Activated CD8-positive, alpha-beta memory T cell treated with anti-CD3 and anti-CD28 coated beads for 36 hours (primary cell): ENCODE data around the gene MSX2. TPM values are rescaled to one million over a fixed set of nuclear protein-coding genes. Genes with fewer than 3 reads are reported as not detected.

ENCODE experiments used
- CTCF ChIA-PET: fragments of 350-600 bp; sonication (Branson Sonifier 250); formaldehyde crosslinking; loops from one replicate; lab custom pipeline; 2021; ENCODE audit warnings: antibody characterized with exemption; lab: Charles Lee
- POLR2A ChIA-PET: fragments of 350-600 bp; sonication (Branson Sonifier 250); formaldehyde crosslinking; loops from one replicate; lab custom pipeline; 2021; ENCODE audit warnings: antibody characterized with exemption; lab: Charles Lee
- total RNA-seq, 2 experiments: library from RNA; stranded (reverse); gene quantifications; one replicate each; pipeline ENCODE4 v1.2.3, GENCODE V29; 2021

Gene MSX2
- total RNA-seq, 2 experiments from 2014 or later = not detected

GRCh38 chr5:174715804-174716203, 8.6 kb upstream of the MSX2 start:
- CTCF ChIA-PET = no interaction called here
- POLR2A ChIA-PET = no interaction called here

- ChIA-PET CTCF (no interaction called here), POLR2A (no interaction called here)
These were observed 6.4 kb upstream of the MSX2 start for GRCh38 chr5:174717826-174718455.

- CTCF ChIA-PET = no interaction called here
- POLR2A ChIA-PET = no interaction called here
These were observed 5.3 kb upstream of the MSX2 start for GRCh38 chr5:174718880-174719610.

GRCh38 chr5:174719793-174720611, 4.4 kb upstream of the MSX2 start:
- ChIA-PET POLR2A (no interaction called here), CTCF (no interaction called here)

GRCh38 chr5:174720612-174721529, 3.5 kb upstream of the MSX2 start:
- POLR2A ChIA-PET = no interaction called here

GRCh38 chr5:174721530-174722432, 2.6 kb upstream of the MSX2 start:
- ChIA-PET CTCF (no interaction called here), POLR2A (no interaction called here)

More at GRCh38 chr5:174720612-174721529, 3.5 kb upstream of the MSX2 start:
- CTCF ChIA-PET = no interaction called here

GRCh38 chr5:174722500-174722899, 1.9 kb upstream of the MSX2 start:
- POLR2A ChIA-PET = no interaction called here
- CTCF ChIA-PET = no interaction called here

DNA sequence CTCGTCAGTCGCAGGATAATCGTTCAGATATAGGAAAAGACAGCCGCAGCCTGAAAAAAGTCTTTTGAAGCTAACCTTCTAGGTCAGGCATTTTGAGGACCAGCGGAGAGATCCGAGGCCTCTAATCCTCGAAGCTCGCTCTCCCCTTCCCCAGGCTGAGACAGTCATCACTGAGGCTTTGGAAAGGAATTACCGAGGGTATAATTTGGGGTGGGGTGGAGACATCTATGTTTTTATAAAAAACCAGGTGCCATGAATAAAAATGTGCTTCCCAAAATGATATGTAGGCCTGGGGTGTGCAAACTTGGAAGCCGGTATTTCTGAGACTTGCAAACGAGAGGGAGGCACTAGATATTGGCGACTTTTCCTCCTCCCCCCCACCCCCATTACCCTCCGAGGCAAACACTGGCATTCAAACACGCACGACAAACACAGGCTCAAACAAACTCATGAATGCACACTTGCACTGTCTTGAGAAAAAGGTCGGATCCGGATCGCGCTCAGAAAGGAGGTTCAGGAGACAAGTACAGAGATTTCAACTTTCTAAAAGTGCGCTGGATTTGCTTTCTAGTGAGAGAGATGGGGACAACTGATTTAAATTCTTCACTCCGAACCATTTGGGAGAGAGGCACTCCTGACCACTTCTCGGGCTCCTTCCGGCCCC, 935 bp upstream of the MSX2 start:
- CTCF ChIA-PET = no interaction called here
- POLR2A ChIA-PET = no interaction called here

DNA sequence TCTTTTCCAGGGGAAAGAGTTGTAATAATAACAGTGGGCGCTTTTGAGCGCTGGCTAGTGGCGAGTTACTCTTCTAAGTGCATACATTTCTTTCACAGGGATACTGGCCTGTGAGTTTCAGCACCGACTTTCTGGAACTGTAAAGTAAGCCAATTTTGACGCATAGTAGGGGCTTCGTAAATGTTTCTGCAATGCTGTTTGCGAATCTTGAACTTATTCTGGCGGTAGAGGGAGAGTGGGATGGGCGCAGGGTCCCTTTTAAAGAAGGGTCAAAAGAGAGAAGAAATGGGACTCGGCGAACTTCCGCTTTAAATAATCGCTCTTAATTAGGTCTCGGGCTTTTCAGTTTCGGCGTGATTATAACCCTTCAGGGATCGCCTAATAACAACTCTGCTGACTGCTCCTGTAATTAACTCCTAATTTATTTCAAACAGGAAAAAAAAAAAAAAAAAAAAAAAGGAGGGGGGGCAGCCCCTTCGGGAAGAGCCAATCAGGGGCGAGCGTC, 351 bp upstream of the MSX2 start:
- POLR2A ChIA-PET = interaction anchor here (0.6 kb wide), 1 partner anchor 13 kb away, joined by 3 read pairs; no protein-coding TSS in a partner anchor
- CTCF ChIA-PET = interaction anchor here (0.6 kb wide), 1 partner anchor 295 kb away, joined by 3 read pairs; no protein-coding TSS in a partner anchor

DNA sequence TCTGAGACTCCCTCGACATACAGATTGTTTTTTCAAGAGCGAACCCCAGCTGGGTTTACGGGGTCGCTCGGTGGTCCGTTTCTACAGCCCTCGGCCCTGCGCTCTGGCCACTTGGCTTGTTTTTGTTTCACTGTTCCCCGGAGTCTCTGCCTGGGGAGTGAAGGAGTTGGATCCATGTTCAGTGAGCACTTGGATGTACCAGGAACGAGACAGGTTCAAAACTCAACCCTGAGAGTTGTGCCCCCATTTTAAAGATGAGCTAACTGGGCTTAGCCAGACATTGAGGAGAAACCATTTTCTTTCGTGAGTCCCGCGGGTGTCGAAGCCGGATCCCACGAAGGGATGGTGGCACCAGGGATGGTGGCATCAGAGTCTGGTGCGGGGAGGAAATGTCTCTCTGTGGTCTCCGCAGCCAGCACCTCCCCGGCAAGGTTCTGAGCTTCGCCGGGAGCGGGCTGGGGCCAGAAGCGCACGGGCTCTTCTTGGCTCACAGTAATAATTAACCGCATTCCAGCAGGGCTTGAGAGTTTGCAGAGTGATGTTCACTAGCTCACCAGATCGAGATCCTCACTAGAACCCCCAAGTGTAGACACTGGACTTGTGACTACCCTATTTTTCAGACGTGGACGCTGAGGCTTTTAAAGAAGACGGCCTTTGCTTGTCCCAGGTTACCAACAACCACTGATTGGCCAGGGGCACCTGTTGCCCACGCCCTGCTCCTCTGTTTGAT, 1.0 kb downstream of the MSX2 start:
- POLR2A ChIA-PET = no interaction called here
- CTCF ChIA-PET = no interaction called here

- POLR2A ChIA-PET = no interaction called here
- CTCF ChIA-PET = no interaction called here
These were observed 1.7 kb downstream of the MSX2 start for GRCh38 chr5:174725991-174726601.

DNA sequence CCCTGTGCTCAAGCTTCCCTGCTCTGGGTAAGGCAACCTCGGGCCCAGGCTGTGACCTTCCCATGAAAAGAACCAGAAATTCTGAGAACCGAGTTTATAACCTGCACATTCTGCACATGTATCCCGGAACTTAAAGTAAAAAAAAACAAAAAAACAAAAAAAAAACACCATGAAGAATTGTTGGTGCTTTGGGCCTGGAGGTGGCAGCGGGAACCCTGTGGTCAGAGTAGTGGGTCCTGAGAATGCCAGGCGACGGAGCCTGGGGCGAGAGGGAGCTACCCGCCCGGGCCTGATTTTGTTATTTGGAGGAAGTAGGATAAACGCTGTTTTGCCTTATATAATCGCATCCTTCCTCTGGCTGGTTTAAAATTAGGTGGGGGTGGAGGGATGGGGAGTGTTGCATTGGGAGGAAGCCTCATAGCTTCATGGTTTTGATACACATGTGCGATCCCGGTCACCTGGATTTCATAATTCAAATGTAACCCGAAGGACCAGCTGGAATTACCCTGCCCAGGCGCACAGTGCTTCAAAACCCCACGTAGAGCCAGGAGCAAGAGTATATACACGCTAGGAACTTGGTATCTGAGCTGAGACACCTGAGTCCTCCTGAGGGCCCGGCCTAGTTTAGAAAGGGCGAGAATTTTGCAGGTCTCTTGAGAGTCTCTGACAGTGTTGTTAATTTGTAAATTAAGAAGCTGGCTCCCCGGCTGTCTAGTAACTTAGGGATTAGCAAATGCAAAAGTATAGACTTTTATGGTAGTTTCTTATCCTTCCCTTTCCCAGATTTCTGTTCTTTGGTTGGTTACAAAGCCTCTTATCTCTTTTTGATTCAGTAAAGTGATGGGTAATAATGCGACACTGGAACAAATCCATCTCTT, 2.8 kb downstream of the MSX2 start:
- CTCF ChIA-PET = interaction anchor here (0.6 kb wide), 1 partner anchor 35 kb away, joined by 3 read pairs; no protein-coding TSS in a partner anchor
- POLR2A ChIA-PET = no interaction called here

DNA sequence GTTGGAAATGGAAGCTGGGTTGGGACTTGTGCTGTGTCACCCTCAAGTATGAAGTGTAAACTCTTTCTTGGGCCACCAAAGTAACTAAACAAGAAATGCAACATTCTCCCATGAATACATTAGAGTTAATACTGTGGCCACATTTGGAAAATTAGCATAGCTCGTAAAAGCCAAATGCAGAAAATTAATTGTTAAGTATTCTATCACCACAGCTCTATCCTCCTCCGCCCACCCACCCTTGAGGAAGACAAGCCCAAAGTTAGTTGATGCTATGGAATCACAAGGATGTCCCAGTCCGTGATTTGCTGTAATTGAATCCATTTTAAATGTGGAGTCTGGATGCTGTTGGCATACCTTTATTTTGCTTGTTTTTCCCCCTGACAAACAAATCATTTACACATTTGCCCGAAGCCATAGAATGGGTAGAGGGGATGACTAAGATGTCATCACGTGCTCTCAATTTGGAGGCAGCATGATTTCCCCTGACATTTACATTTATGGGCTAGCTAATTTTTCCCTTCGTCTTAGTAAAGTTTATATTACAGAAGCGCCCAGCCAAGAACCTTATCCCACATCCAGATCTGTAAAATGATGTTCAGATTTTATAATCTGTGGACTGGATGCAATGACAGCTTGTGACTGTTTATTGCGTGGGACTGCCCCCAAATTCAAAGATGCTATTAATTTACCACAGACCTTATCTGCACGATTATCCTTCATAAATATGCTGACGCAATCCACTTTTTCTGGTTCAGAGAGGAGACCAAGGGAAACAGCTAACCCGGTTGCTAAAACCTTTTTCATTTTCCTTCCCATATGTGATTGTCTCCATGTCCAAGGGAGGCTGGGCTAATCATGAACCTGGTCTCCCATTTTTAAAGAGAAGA, 3.7 kb downstream of the MSX2 start:
- CTCF ChIA-PET = no interaction called here

DNA sequence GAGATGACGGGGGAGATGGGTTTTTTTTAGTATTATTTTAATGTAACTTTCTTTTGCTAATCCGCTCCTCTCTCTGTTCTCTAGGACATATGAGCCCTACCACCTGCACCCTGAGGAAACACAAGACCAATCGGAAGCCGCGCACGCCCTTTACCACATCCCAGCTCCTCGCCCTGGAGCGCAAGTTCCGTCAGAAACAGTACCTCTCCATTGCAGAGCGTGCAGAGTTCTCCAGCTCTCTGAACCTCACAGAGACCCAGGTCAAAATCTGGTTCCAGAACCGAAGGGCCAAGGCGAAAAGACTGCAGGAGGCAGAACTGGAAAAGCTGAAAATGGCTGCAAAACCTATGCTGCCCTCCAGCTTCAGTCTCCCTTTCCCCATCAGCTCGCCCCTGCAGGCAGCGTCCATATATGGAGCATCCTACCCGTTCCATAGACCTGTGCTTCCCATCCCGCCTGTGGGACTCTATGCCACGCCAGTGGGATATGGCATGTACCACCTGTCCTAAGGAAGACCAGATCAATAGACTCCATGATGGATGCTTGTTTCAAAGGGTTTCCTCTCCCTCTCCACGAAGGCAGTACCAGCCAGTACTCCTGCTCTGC, 4.8 kb downstream of the MSX2 start:
- ChIA-PET CTCF (no interaction called here), POLR2A (no interaction called here)

More for the DNA sequence above, 3.7 kb downstream of the MSX2 start:
- POLR2A ChIA-PET = no interaction called here
